ENCODE results near the gene CDC42EP5.
"Not testable (repeated sequence)": the region's sequence is repeated elsewhere in the genome, so short reads cannot be mapped to it uniquely, and the experiment has no call there.

CDC42EP5 gene

DNA sequence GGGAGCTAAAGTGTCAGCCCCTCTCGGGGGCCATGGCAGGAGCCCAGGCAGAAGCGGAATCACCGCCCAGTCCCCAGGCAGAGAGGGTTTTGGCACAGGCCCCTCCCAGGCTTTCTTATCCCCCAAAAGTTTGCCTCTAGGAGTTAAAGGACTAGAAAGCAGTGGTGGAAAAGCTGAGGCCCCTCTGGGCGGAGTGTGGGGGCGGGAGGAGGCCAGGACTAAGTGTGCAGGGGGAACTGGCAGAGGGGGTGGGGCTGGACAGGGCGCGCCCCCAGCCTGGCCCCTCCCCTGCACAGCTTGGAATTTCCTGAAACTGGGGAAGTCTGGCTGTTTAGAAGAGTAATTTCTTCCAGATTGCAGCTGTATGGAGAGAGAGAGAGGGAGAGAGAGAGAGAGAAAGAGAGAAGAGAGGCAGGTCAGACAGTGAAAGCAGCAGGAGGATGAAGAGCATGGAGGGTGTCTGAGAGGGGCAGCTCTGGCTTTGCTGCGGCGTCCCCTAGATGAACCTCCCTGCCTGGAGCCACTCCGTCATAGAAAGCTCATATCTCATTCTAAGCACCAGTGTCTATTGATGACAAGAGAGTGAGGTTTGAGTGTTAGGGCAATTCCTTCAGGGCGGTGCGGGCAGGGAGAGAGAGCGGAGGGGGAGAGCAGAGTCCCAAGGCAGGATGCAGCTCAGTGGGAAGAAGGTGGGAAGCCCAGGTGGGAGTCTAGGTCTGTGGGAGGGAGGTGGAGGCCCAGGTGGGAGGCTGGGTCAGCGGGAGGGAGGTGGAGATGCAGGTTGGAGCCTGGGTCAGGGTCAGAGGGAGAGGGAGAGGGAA is at the start of gene CDC42EP5:
CDC42EP5 (minus strand) TSS at position 226 of the 821 bp plus-strand sequence. CDS start 7,749 bp downstream, outside the sequence.
- DNase-seq = no peak

- DNase-seq = no peak
Observed at GRCh38 chr19:54521860-54522513, 48.9 kb upstream of the CDC42EP5 start.

GRCh38 chr19:54521022-54521859 is 48.1 kb upstream of the CDC42EP5 start:
- DNase-seq = no peak

DNA sequence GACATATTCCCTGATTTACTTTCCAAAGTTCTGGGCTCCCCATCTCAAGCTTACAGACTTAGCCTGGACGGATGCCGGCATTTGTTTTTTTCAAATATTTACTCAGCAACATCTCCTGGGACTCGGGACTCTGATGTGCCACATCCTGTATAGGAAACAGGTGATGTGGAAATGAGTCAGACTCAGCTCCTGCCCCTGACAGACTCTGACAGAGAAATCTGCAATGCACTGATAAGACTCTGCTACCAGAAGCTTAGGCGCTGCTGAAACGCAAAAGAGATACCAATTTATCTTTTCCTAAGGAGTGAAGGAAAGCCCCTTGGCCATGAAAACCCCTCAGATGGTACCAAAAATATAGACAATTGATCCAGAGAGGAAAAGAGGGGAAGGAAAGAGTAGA is 45.7 kb upstream of the CDC42EP5 start:
- DNase-seq = no peak

GRCh38 chr19:54517483-54517882 is 44.4 kb upstream of the CDC42EP5 start:
- peak; percentile 36 to 51 for DNase-seq

- DNase-seq = no peak
Observed at GRCh38 chr19:54515156-54515555, 42.1 kb upstream of the CDC42EP5 start.

DNA sequence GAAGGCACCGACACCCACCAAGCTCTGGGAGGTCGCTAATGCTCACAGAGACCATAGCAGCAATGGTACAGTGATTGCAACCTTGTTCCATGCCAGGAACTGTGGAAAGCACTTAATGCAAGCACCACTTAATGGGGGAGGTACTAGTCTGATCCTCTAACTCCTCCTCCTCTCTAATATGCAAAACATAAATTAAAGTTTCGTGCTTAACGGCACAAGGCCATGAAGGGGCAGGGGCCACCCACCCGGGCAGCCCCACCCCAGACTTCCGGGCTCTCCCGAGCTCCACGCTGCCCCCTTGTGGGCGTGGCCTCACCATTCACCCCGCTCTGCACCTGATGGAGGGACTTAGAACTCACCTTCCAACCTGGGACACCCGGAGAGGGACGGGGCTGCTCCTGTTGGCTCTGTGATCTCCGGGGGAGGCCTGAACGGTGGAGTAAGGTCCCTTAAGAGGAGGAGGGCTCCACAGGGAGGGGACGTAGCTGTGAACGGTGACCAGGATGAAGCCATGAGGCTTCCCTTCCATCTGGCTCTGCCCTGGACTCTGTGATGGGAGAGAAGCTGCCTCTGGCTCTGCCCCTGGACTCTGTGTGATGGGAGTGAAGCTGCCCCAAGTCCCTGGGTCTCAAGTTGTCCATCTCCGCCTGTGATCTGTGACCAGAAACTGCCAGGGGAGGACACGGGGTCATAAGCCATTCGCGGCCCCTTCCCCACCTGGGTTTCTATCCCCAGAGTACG is 36.3 kb upstream of the CDC42EP5 start:
- DNase-seq = not testable (repeated sequence)

DNA sequence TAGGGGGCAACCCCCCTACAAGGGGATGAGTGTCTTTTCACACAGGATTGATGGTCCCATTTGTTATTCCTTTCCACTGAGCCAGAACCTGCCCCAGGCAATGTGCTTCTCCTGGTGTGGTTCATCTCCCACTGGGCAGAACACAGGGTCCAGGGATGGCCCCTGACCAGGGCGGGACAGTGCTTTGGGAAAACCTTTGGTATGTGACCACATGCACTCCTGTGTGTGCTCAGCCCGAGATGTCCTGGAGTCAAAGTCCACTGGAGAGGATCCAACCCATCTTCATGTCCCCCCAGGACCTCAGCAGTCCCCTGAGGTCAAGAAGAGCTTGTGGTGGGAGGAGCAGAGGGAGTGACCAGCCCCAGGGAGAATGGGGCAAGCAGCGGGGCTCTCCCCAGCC is 35.4 kb upstream of the CDC42EP5 start:
- DNase-seq = not testable (repeated sequence)

GRCh38 chr19:54507824-54508223 is 34.7 kb upstream of the CDC42EP5 start:
- no peak for DNase-seq

DNA sequence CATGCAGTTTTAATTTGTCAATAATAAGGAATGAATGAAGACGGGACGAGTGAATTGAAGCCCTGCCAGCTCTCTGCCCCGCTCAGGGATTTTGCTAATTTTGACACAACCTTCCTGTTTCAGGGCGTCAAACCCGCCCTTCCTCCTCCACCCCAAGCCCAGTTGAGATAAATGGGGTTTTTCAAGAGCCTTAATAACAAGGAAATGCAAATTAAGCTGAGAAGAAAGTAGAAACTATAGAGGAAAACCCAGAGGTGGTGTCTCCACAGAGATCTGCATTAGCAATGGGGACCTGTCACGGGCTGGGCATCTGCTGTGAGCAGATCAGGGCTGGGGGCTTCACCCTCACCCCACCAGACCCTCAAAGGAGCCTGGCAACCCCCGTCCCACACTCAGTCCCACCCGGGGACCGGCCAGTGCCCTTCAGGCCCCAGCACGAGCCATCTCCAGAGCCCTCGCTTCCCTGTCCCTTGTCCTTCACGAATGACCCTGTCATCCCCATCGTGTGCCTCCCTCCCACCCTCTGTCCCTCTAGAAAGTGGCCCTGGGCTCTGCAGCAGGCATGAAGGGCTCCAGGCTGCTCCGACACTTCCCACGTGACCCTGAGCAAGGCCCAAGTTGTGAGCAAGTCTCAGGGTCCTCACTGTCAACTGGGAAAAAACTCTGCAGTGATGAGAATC is 34.1 kb upstream of the CDC42EP5 start:
- not testable (repeated sequence) for DNase-seq

GRCh38 chr19:54506079-54506478 is 33.0 kb upstream of the CDC42EP5 start:
- DNase-seq = no peak

- DNase-seq = not testable (repeated sequence)
Observed at GRCh38 chr19:54505542-54505941, 32.4 kb upstream of the CDC42EP5 start.

GRCh38 chr19:54502518-54503048 is 29.5 kb upstream of the CDC42EP5 start, which contains the start of gene LAIR2:
Gene LAIR2, plus strand, starts transcription at chr19:54502831. Its CDS starts 88 bp downstream, at chr19:54502919.
- peak in 1 of 2 donors; percentile 19 for DNase-seq

GRCh38 chr19:54498451-54498772 is 25.3 kb upstream of the CDC42EP5 start:
- DNase-seq = not testable (repeated sequence)

DNA sequence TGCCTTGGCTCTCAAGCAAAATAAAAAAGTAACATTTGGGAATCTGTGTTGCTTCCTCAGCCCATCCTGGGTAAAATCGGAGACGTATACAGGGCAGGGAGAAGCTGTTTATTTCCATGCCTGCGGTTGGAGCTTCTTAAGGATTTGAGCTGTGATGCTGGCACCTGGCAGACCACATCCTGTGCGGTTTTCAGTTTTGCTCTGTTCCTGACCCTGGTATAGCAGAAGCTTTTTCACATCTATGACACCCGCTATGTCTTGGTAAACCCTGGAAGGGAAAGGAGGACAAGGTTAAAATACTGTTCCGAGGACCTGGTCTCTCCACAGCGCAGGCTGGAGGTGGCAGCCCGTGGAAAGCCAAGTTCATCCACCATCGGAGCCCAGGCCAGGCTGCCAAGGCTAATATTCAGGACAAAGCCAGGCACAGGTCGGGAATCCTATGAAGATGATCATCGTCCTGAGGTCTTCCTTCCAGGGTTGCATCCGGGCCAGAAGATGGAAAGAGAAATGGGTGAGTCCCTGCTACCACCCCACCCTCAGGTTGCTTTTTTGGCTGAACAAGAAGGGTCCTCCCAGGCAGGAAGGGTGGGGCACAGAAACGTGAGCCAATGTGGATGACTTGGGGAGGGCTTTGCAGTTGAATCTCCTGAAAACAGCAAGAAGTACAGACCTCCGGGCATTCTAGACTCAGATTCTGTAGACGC is 24.8 kb upstream of the CDC42EP5 start:
- peak; percentile 23 to 25 for DNase-seq

DNA sequence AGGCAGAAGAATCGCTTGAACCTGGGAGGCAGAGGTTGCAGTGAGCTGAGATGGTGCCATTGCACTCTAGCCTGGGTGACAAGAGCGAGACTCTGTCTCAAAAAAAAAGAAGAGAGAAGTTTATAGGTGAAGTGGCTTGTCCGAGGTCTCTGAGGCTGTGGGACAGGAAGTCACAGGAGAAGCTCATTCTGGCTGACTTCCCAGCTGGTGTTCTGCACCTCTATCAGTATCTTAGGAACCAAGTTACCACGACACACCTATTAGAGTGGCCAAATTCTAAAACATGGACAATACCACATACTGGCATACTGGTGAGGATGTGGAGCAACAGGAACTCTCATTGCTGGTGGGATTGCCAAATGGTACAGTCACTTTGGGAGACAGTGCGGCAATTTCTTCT is 22.2 kb upstream of the CDC42EP5 start:
- not testable (repeated sequence) for DNase-seq

- no peak for DNase-seq
Observed at GRCh38 chr19:54493967-54494585, 21.0 kb upstream of the CDC42EP5 start.

DNA sequence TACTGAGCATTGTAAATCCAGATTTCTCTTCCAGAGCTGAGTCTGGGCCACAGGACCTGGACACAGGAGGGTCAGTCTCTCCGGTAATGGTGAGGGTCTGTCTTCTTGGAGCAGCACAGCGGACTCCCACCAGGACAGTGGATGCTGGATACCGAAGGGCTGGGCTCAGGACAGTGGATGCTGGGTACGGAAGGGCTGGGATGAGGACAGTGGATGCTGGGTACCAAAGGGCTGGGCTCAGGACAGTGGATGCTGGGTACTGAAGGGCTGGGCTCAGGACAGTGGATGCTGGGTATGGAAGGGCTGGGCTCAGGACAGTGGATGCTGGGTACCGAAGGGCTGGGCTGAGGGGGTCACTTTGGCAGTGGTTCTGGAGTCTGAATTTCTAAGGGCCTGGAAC is 20.0 kb upstream of the CDC42EP5 start:
- not testable (repeated sequence) for DNase-seq

- DNase-seq = no peak
Observed at GRCh38 chr19:54492568-54492967, 19.5 kb upstream of the CDC42EP5 start.

DNA sequence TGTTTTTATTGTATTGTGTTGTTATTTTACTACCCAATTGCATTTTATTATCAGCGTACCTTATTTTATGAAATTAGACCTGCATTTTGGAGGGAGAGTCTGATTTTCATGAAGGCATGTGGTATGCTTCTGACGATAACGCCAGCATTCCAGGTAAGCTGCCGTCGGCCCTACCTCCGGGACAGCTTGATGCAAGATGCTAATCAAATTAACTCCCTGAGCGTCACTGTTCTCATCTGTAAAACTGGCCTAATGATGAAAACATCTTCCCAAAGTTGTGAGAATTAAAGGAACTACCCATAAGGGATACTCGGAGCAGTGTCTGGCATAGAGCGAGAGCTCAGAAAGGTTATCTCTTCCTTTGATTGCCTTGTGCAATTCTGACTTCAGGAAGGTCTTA is 16.7 kb upstream of the CDC42EP5 start:
- DNase-seq = no peak

DNA sequence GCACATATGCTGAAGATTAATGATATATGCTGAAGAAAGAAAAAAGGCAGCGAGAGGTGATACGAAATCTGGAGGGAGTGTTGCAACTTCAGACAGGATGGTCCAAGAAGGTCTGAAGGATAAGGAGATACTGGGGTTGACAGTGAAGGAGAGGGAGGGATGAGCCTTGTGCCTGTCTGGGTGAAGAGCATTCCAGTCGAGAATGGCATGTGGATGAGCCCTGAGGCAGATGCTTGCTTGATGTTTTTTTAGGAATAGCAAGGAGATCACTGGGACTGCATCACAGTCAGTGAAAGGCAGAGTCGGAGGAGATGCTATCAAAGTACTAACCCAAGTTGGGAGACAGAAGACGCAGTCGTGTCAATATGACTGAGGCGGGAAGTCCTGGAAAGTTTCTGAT is 16.2 kb upstream of the CDC42EP5 start:
- no peak for DNase-seq

Data from CD4-positive, alpha-beta T cell treated with Interleukin-4 for 1 hour (primary cell).